HG03066 (cell line): Measurements from ENCODE around the gene SELPLG.
"Not testable (repeated sequence)": the region's sequence is repeated elsewhere in the genome, so short reads cannot be mapped to it uniquely, and the experiment has no call there.

Experiments
- ATAC-seq: cut with Tn5 transposase; IDR thresholded peaks from one replicate; pipeline ENCODE4 v1.9.1; 2021; ENCODE audit warnings: low read depth; ENCODE audit not compliant: unreplicated experiment

SELPLG gene

GRCh38 chr12:108592033-108592909 is 41.4 kb downstream of the SELPLG start:
- no peak for ATAC-seq

- ATAC-seq = no peak
Measured at GRCh38 chr12:108591267-108591980, 42.3 kb downstream of the SELPLG start.

- ATAC-seq = not testable (repeated sequence)
Measured at GRCh38 chr12:108590463-108590862, 43.2 kb downstream of the SELPLG start.

DNA sequence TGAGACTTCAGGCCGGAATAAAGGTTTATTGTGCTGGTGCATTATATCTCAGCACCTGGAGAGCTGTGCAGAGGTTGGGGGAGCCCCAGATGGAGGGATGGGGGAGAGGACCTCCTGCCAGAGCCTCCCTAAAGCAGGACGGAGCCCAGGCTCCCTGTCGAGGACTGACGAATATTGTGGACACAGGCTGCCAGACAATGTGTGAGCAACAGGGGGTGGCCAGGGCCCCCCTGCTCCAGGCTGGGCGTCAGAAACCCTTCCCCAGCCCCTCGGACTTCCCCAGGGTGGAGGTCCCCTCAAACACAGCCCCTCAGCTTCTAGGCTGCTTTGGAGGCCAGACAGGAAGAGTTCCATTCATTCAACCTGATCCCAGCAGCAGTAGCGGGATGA is 43.9 kb downstream of the SELPLG start:
- no peak for ATAC-seq

DNA sequence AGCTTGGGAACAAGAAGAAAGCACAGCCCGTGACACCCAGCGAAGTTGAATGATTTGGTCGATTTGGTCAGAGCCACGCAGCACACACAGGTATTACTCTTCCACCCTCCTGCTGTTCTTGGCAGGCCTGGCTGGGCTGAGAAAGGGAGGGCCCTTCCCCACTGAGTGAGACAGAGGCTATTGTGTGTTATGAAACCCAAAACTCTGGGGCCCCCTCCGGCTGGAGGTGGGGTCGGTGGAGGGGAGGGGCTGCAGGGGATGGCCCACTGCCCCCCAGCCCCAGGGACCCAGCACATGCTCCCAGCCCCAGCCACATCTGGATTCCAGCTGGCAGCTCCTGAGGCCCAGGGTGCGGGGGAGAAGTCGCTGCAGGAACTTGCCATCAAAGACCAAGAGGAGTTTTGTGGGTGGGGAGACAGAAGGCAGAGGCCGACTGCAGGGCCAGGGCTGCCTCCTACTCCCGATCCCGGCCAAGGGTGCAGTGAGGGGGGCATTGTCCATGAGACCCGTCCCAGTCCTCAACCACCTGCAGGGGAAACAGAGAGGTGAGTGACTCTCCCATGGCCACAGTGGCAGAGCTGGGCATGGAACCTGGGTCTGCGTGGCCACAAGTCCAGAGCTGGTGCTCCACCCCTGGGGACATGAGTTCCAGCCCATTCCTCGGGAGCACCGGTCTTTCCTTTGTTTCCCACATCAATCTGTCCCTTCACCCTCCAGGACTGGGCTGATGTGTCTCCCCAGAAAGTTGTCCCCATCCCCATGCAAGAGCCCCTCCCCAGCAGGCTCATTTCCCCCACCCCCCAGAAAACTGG is 44.5 kb downstream of the SELPLG start:
- no peak for ATAC-seq

- ATAC-seq = no peak
Measured at GRCh38 chr12:108587826-108588225, 45.9 kb downstream of the SELPLG start.

DNA sequence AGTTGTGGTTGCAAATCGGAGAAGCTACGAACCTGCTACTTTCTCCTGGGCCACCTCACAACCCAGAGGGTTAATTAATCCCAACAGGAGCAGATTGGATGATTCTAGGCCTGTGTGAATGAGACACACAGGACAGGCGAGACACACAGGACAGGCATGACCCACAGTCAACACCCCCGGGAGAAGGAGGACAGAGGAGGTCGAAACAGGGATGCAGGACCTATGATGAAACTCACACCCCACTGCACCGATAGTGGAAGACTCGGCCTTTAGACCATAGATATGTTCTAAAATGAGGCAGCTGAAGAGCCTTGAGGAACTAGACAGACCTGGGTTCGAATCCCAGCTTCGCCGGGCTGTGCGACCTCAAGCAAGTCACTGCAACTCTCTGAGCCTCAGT is 47.4 kb downstream of the SELPLG start:
- no peak for ATAC-seq

GRCh38 chr12:108585864-108586263 is 47.8 kb downstream of the SELPLG start:
- no peak for ATAC-seq

DNA sequence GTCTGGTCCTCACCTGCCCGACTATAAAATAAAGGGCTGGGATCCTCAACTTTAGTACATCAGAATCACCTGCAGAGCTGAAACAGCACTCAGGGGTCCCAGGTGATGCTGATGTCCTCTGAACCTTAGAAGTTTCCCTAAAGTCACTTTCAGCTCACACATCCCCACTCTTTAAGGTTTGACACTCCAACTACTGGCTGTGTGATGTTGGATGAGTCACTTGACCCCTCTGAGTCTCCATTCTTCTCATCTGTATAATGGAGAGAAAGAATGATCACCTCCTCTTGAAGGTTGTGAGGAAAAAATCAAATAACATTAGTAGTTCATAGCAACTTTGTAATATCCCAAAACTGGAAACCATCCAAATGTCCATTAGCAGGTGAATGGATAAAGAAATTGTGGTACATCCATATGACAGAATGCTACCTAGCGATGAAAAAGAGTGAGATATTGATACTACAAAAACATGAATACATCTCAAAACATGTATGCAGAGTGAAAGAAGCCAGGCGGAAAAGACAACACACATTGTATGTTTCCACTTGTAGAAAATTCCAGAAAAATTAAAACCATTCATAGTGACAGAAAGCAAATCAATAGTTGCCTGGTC is 49.1 kb downstream of the SELPLG start:
- ATAC-seq = no peak

GRCh38 chr12:108583991-108584390 is 49.7 kb downstream of the SELPLG start:
- no peak for ATAC-seq

- ATAC-seq = no peak
Measured at GRCh38 chr12:108582978-108583770, 50.5 kb downstream of the SELPLG start.

DNA sequence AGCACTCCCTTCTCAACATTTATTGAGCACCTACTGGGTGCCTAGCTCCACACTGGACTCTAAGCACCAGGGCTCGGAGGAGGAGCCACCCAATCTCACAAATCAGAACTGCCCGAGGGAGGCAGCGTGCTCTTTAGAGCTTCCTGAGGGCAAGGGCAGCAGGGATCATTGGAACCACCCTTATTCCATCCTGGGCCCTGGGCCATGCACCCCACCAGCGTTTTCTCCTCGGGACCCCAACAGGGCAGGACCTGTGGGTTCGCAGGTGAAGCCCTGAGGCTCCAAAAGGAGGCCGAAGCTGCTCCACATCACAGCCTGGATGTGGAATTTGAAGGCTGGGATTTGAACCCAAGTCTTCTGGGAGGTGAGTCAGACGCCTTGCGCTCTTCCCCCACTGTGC is 51.2 kb downstream of the SELPLG start:
- ATAC-seq = no peak

- no peak for ATAC-seq
Measured at GRCh38 chr12:108581311-108582227, 52.1 kb downstream of the SELPLG start.

GRCh38 chr12:108580531-108580930 is 53.2 kb downstream of the SELPLG start:
- ATAC-seq = no peak

DNA sequence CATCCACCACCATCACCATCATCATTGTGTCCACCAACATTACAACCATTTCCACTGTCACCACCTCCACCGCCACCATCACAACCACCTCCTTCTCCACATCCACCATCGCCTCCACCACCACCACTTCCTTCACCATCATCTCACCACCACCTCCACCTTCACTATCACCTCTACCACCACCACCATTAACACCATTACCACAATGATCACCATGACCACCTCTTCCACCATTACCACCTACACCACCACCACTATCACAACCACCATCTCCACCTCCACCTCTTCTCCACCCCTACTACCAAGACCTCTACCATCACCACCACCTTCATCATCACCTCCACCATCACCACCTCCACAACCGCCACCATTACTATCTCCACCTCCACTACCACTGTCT is 54.9 kb downstream of the SELPLG start:
- ATAC-seq = no peak

DNA sequence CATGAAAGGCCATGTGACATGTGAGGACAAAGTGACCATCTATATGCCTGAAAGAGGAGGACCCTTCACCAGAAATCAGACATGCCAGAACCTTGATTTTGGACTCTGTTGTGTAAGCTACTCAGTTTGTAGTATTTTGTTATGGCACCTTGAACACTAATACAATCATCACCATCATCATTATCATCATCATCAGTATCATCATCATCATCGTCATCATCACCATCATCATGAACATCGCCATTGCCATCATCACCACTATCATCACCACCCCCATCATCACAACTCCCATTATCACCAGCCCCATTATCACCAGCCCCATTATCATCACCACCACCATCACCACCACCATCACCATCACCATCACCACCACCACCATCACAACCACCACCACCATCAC is 55.4 kb downstream of the SELPLG start:
- ATAC-seq = no peak

DNA sequence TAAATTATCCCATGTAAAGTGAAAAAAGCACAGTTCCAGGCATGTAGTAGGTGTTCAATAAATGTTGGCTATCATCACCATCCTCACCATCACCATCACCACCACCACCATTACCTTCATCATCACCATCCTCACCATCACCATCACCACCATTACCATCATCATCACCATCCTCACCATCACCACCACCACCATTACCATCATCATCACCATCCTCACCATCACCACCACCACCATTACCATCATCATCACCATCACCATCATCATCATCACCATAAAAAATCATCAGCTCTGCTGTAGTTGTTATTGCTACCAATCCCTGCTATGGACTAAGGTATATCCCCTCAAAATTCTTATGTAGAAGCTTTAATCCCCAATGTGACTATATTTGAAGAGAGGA is 56.2 kb downstream of the SELPLG start:
- no peak for ATAC-seq

GRCh38 chr12:108576660-108577234 is 56.9 kb downstream of the SELPLG start:
- ATAC-seq = no peak
